ENCODE measurements around the gene DCHS1.
A peak's percentile ranks its signal among the peaks of the same experiment; 100 is the strongest.

Gene DCHS1

GRCh38 chr11:6670202-6670830 lies 14.7 kb upstream of the DCHS1 start:
- no peak overlapping the region for H3K4me3 ChIP-seq (ENCODE audit: low read depth, low read length)

GRCh38 chr11:6667733-6668374 lies 12.2 kb upstream of the DCHS1 start:
- no peak overlapping the region for H3K4me3 ChIP-seq (ENCODE audit: low read depth, low read length)
- no peak for DNase-seq (ENCODE audit: low read depth)
- TF ChIP-seq CTCF (IDR thresholded peaks at IDR 0.05; ENCODE audit: control insufficient read depth, extremely low read depth, insufficient read depth) = peak; percentile 18; the same call in 1 of the 2 replicates

More at GRCh38 chr11:6670202-6670830, 14.7 kb upstream of the DCHS1 start:
- TF ChIP-seq CTCF (IDR thresholded peaks at IDR 0.05; ENCODE audit: control insufficient read depth, extremely low read depth, insufficient read depth) = no peak
- DNase-seq (ENCODE audit: low read depth) = no peak

- no peak for TF ChIP-seq CTCF (IDR thresholded peaks at IDR 0.05; ENCODE audit: control insufficient read depth, extremely low read depth, insufficient read depth)
- no peak overlapping the region for H3K4me3 ChIP-seq (ENCODE audit: low read depth, low read length)
- no peak for DNase-seq (ENCODE audit: low read depth)
Measured at GRCh38 chr11:6666302-6667183, 10.9 kb upstream of the DCHS1 start.

- no peak for TF ChIP-seq CTCF (IDR thresholded peaks at IDR 0.05; ENCODE audit: control insufficient read depth, extremely low read depth, insufficient read depth)
- DNase-seq (ENCODE audit: low read depth) = no peak
- no peak overlapping the region for H3K4me3 ChIP-seq (ENCODE audit: low read depth, low read length)
Measured at GRCh38 chr11:6664551-6664950, 8.9 kb upstream of the DCHS1 start.

GRCh38 chr11:6663794-6664469 lies 8.3 kb upstream of the DCHS1 start:
- H3K4me3 ChIP-seq (ENCODE audit: low read depth, low read length) = no peak overlapping the region
- DNase-seq (ENCODE audit: low read depth) = no peak
- TF ChIP-seq CTCF (IDR thresholded peaks at IDR 0.05; ENCODE audit: control insufficient read depth, extremely low read depth, insufficient read depth) = no peak

GRCh38 chr11:6660712-6661111 lies 5.1 kb upstream of the DCHS1 start:
- no peak overlapping the region for H3K4me3 ChIP-seq (ENCODE audit: low read depth, low read length)
- no peak for DNase-seq (ENCODE audit: low read depth)
- TF ChIP-seq CTCF (IDR thresholded peaks at IDR 0.05; ENCODE audit: control insufficient read depth, extremely low read depth, insufficient read depth) = no peak
